ENCODE measurements around the gene ZFYVE27.

Gene ZFYVE27

GRCh38 chr10:97798958-97799610 lies 62.2 kb downstream of the ZFYVE27 start:
- Histone ChIP-seq H3K4me3 (no peak overlapping the region), H3K36me3 (ENCODE audit: insufficient read depth, low read length) (no peaks in the 10 kb centered on the region), H3K27ac (no peak overlapping the region), H3K9me3 (ENCODE audit: low read depth, low read length) (no peaks in the 10 kb centered on the region), H3K9ac (ENCODE audit: insufficient read length) (no peak overlapping the region)
- TF ChIP-seq FOXP2 (optimal IDR thresholded peaks at IDR 0.05; ENCODE audit: control extremely low read depth, extremely low read length, insufficient read depth): no peak
- TF ChIP-seq POLR2AphosphoS5 (IDR thresholded peaks at IDR 0.05; ENCODE audit: borderline replicate concordance, low read depth, low read length): no peak
- TF ChIP-seq EZH2 (IDR thresholded peaks at IDR 0.05): no peak
- DNase-seq (ENCODE audit: low read depth, low spot score): no peak

- no peak overlapping the region for H3K27ac ChIP-seq
- no peak for DNase-seq (ENCODE audit: low read depth, low spot score)
- no peak for TF ChIP-seq EZH2 (IDR thresholded peaks at IDR 0.05)
- TF ChIP-seq POLR2AphosphoS5 (IDR thresholded peaks at IDR 0.05; ENCODE audit: borderline replicate concordance, low read depth, low read length): no peak
- no peak for TF ChIP-seq FOXP2 (optimal IDR thresholded peaks at IDR 0.05; ENCODE audit: control extremely low read depth, extremely low read length, insufficient read depth)
- no peaks in the 10 kb centered on the region for H3K9me3 ChIP-seq (ENCODE audit: low read depth, low read length)
- H3K4me3 ChIP-seq: no peak overlapping the region
- H3K36me3 ChIP-seq (ENCODE audit: insufficient read depth, low read length): no peaks in the 10 kb centered on the region
- no peak overlapping the region for H3K9ac ChIP-seq (ENCODE audit: insufficient read length)
Measured at GRCh38 chr10:97800474-97800873, 63.5 kb downstream of the ZFYVE27 start.

- no peak overlapping the region for H3K27ac ChIP-seq
- H3K9me3 ChIP-seq (ENCODE audit: low read depth, low read length): no peaks in the 10 kb centered on the region
- H3K36me3 ChIP-seq (ENCODE audit: insufficient read depth, low read length): no peaks in the 10 kb centered on the region
- no peak overlapping the region for H3K9ac ChIP-seq (ENCODE audit: insufficient read length)
- no peak for DNase-seq (ENCODE audit: low read depth, low spot score)
- no peak overlapping the region for H3K4me3 ChIP-seq
- no peak for TF ChIP-seq EZH2 (IDR thresholded peaks at IDR 0.05)
- no peak for TF ChIP-seq POLR2AphosphoS5 (IDR thresholded peaks at IDR 0.05; ENCODE audit: borderline replicate concordance, low read depth, low read length)
- no peak for TF ChIP-seq FOXP2 (optimal IDR thresholded peaks at IDR 0.05; ENCODE audit: control extremely low read depth, extremely low read length, insufficient read depth)
Measured at GRCh38 chr10:97801422-97801821, 64.5 kb downstream of the ZFYVE27 start.

GRCh38 chr10:97805096-97805884 lies 68.4 kb downstream of the ZFYVE27 start:
- TF ChIP-seq EZH2 (IDR thresholded peaks at IDR 0.05) (no peak), FOXP2 (optimal IDR thresholded peaks at IDR 0.05; ENCODE audit: control extremely low read depth, extremely low read length, insufficient read depth) (no peak), POLR2AphosphoS5 (IDR thresholded peaks at IDR 0.05; ENCODE audit: borderline replicate concordance, low read depth, low read length) (no peak)
- H3K27ac ChIP-seq: no peak overlapping the region
- H3K9ac ChIP-seq (ENCODE audit: insufficient read length): no peak overlapping the region
- H3K4me3 ChIP-seq: no peak overlapping the region
- no peaks in the 10 kb centered on the region for H3K36me3 ChIP-seq (ENCODE audit: insufficient read depth, low read length)
- DNase-seq (ENCODE audit: low read depth, low spot score): no peak
- H3K9me3 ChIP-seq (ENCODE audit: low read depth, low read length): no peaks in the 10 kb centered on the region

- Histone ChIP-seq H3K9me3 (ENCODE audit: low read depth, low read length) (no peaks in the 10 kb centered on the region), H3K4me3 (no peak overlapping the region), H3K36me3 (ENCODE audit: insufficient read depth, low read length) (no peaks in the 10 kb centered on the region), H3K9ac (ENCODE audit: insufficient read length) (no peak overlapping the region), H3K27ac (no peak overlapping the region)
- no peak for TF ChIP-seq EZH2 (IDR thresholded peaks at IDR 0.05)
- no peak for TF ChIP-seq POLR2AphosphoS5 (IDR thresholded peaks at IDR 0.05; ENCODE audit: borderline replicate concordance, low read depth, low read length)
- TF ChIP-seq FOXP2 (optimal IDR thresholded peaks at IDR 0.05; ENCODE audit: control extremely low read depth, extremely low read length, insufficient read depth): no peak
- no peak for DNase-seq (ENCODE audit: low read depth, low spot score)
Measured at GRCh38 chr10:97805949-97806348, 69.0 kb downstream of the ZFYVE27 start.

DNA sequence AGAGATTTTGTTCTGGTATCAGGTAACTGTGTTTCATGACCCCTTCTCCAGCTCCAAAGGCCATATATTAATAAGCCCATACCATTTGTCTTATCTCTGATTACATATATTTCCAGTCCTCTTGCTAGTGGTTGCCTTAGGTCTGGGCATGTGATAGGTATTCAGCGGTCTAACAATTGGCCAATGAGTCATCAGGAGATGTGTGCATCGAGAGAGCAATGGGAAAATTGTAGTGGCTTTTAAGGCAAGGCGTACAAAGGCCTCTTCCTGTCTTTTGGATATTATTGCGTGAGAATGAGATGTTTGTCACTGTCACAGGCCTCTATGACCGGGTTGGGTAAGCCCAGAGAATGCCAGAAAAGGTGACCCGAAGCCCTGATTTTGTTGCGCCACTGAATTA lies 73.5 kb downstream of the ZFYVE27 start:
- no peak overlapping the region for H3K9ac ChIP-seq (ENCODE audit: insufficient read length)
- no peaks in the 10 kb centered on the region for H3K36me3 ChIP-seq (ENCODE audit: insufficient read depth, low read length)
- no peak for DNase-seq (ENCODE audit: low read depth, low spot score)
- no peak overlapping the region for H3K4me3 ChIP-seq
- no peaks in the 10 kb centered on the region for H3K9me3 ChIP-seq (ENCODE audit: low read depth, low read length)
- TF ChIP-seq EZH2 (IDR thresholded peaks at IDR 0.05): no peak
- TF ChIP-seq POLR2AphosphoS5 (IDR thresholded peaks at IDR 0.05; ENCODE audit: borderline replicate concordance, low read depth, low read length): no peak
- no peak for TF ChIP-seq FOXP2 (optimal IDR thresholded peaks at IDR 0.05; ENCODE audit: control extremely low read depth, extremely low read length, insufficient read depth)
- H3K27ac ChIP-seq: no peak overlapping the region
